Measurements from ENCODE around the gene GALNT16. TPM values are rescaled to one million over a fixed set of nuclear protein-coding genes. Genes with fewer than 3 reads are reported as not detected.

Gene GALNT16
- total RNA-seq, 1 donor from 2014 or later, result 3.5 TPM

GRCh38 chr14:69360438-69361108 lies 100.6 kb downstream of the GALNT16 start:
- DNase-seq, result no peak
- Histone ChIP-seq H3K4me3 (no peak overlapping the region), H3K27me3 (ENCODE audit: low read depth) (no peaks in the 10 kb centered on the region), H3K9me3 (no peaks in the 10 kb centered on the region), H3K4me1 (no peaks in the 10 kb centered on the region), H3K36me3 (no peaks in the 10 kb centered on the region), H3K27ac (no peak overlapping the region)
- intact Hi-C loops (cut with DNase I), result no loop called here
- ATAC-seq, result no peak
- TF ChIP-seq CTCF (IDR thresholded peaks at IDR 0.05), result no peak

- ATAC-seq (no peak), DNase-seq (no peak)
- TF ChIP-seq CTCF (IDR thresholded peaks at IDR 0.05), result peak; percentile 32
- H3K27ac ChIP-seq, result no peak overlapping the region
- no peaks in the 10 kb centered on the region for H3K9me3 ChIP-seq
- intact Hi-C loops (cut with DNase I), result no loop called here
- no peak overlapping the region for H3K4me3 ChIP-seq
- no peaks in the 10 kb centered on the region for H3K36me3 ChIP-seq
- no peaks in the 10 kb centered on the region for H3K4me1 ChIP-seq
- no peaks in the 10 kb centered on the region for H3K27me3 ChIP-seq (ENCODE audit: low read depth)
These were observed 103.1 kb downstream of the GALNT16 start for GRCh38 chr14:69363055-69363454.

GRCh38 chr14:69363964-69364363 lies 104.0 kb downstream of the GALNT16 start:
- H3K9me3 ChIP-seq, result no peaks in the 10 kb centered on the region
- no peak for TF ChIP-seq CTCF (IDR thresholded peaks at IDR 0.05)
- no peak for ATAC-seq

GRCh38 chr14:69364378-69364777 lies 104.4 kb downstream of the GALNT16 start:
- no peak for ATAC-seq
- intact Hi-C loops (cut with DNase I), result no loop called here

More at GRCh38 chr14:69363964-69364363, 104.0 kb downstream of the GALNT16 start:
- DNase-seq, result no peak
- Histone ChIP-seq H3K27ac (no peak overlapping the region), H3K27me3 (ENCODE audit: low read depth) (no peaks in the 10 kb centered on the region), H3K4me3 (no peak overlapping the region), H3K4me1 (no peaks in the 10 kb centered on the region), H3K36me3 (no peaks in the 10 kb centered on the region)
- intact Hi-C loops (cut with DNase I), result no loop called here

GRCh38 chr14:69366069-69366468 lies 106.1 kb downstream of the GALNT16 start:
- Histone ChIP-seq H3K4me1 (no peaks in the 10 kb centered on the region), H3K36me3 (no peaks in the 10 kb centered on the region), H3K9me3 (no peaks in the 10 kb centered on the region), H3K4me3 (no peak overlapping the region), H3K27me3 (ENCODE audit: low read depth) (no peaks in the 10 kb centered on the region), H3K27ac (no peak overlapping the region)
- intact Hi-C loops (cut with DNase I), result no loop called here
- ATAC-seq, result no peak
- TF ChIP-seq CTCF (IDR thresholded peaks at IDR 0.05), result no peak
- no peak for DNase-seq

More at GRCh38 chr14:69364378-69364777, 104.4 kb downstream of the GALNT16 start:
- no peaks in the 10 kb centered on the region for H3K9me3 ChIP-seq
- no peak for DNase-seq
- H3K4me3 ChIP-seq, result no peak overlapping the region
- H3K27me3 ChIP-seq (ENCODE audit: low read depth), result no peaks in the 10 kb centered on the region
- no peaks in the 10 kb centered on the region for H3K4me1 ChIP-seq
- no peak overlapping the region for H3K27ac ChIP-seq
- no peak for TF ChIP-seq CTCF (IDR thresholded peaks at IDR 0.05)
- H3K36me3 ChIP-seq, result no peaks in the 10 kb centered on the region

All from lower lobe of right lung (tissue), 2 donors.